Measurements from ENCODE around the gene PTTG1IP.

PTTG1IP gene

DNA sequence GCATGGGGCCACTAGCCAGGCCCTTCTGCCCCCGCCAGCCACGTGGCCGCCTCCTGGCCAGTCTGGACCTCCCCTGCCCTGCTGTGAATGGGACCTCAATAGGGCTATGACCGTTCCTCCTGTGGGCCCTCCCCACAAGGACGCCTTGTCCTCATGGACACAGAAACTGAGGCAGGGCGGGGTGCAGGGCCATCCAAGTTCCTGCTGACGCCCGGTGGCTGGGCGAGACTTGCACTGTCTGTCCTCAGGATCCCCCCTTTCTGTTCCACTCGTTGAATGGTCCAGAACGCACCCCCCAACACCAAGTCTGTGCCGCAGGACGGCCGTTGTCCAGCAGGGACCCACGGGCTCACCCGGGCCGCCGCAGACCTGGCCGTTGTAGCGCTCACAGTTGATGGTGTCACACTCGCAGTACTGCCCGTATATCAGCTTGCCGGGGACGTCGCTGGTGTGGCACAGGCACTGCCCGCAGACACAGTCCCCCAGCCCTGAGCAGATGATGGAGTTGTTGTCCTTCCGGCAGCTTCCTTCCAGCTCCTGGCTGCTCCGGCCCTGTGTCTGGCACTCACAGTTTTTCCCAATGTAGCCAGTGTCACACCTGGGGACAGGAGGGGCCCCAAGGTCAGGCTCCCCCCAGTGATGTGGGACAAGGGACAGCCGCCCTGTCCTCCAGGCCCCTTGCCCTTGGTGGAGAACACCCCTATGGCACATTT, 16.3 kb upstream of the PTTG1IP start:
- H3K27ac ChIP-seq (ENCODE audit: insufficient read depth, low read length, poor library complexity, severe bottlenecking): no peak overlapping the region
- peaks cover 72% of the 10 kb centered on the region for H3K36me3 ChIP-seq (ENCODE audit: control insufficient read depth, insufficient read depth, low read length)
- H3K9me3 ChIP-seq (ENCODE audit: control insufficient read depth, low read length): no peaks in the 10 kb centered on the region
- H3K4me1 ChIP-seq (ENCODE audit: control insufficient read depth, insufficient read depth, low read length, poor library complexity, severe bottlenecking): peaks cover 6% of the 10 kb centered on the region
- no peak overlapping the region for H3K4me3 ChIP-seq (ENCODE audit: insufficient read depth, low read depth, low read length, poor library complexity, severe bottlenecking)
- H3K27me3 ChIP-seq (replicated peaks; ENCODE audit: control insufficient read depth, insufficient read depth, low read length, poor library complexity, severe bottlenecking): no peaks in the 10 kb centered on the region
- no peak for DNase-seq

DNA sequence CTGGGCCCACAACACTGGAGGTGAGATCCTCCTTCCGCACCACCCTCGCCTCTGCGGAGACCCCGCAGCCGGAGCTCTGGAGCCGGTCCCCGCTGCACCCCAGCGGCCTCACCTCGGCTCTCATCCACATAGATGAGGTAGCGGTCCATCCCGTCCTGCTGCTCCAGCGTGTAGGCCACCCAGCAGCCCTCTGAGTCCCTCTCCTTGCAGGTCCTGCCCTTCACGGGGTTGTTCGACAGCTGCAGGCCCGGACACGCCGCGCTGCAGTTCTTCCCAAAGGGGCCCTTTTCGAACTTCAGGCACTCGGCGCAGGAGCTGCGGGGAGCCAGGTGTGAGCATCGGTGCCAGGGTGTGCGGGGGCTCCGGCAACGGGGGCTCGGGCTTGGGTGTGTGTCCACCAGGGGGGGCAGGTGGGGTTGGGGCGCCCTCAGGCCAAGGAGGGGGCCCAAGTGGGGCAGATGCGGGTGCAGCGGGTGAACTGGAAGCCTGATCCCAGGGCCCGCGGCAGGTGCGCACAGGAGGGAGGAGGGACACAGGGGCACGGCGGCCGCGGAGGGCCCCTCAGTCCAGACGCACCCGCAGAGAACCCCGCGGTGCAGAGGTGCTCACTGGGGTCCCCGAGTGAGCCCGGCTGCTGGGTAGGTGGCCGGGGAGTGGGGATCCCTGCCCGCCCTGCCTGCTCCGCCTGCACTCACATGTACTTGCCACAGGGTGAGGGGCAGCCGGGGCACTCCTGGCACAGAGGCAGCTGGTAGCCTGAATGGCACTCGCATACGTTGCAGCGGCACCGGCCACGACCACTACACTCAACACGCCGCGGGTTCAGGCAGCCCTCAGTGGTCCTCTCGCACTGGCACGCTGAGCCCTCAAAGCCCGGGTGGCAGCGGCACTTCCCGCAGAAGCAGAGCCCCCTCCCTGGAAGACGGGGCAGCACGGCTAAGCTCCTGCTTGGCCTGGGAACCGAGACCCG, 15.4 kb upstream of the PTTG1IP start:
- no peak for DNase-seq
- Histone ChIP-seq H3K27me3 (replicated peaks; ENCODE audit: control insufficient read depth, insufficient read depth, low read length, poor library complexity, severe bottlenecking) (no peaks in the 10 kb centered on the region), H3K36me3 (ENCODE audit: control insufficient read depth, insufficient read depth, low read length) (peaks cover 66% of the 10 kb centered on the region), H3K4me3 (ENCODE audit: insufficient read depth, low read depth, low read length, poor library complexity, severe bottlenecking) (no peak overlapping the region), H3K9me3 (ENCODE audit: control insufficient read depth, low read length) (no peaks in the 10 kb centered on the region), H3K27ac (ENCODE audit: insufficient read depth, low read length, poor library complexity, severe bottlenecking) (no peak overlapping the region), H3K4me1 (ENCODE audit: control insufficient read depth, insufficient read depth, low read length, poor library complexity, severe bottlenecking) (peaks cover 6% of the 10 kb centered on the region)

DNA sequence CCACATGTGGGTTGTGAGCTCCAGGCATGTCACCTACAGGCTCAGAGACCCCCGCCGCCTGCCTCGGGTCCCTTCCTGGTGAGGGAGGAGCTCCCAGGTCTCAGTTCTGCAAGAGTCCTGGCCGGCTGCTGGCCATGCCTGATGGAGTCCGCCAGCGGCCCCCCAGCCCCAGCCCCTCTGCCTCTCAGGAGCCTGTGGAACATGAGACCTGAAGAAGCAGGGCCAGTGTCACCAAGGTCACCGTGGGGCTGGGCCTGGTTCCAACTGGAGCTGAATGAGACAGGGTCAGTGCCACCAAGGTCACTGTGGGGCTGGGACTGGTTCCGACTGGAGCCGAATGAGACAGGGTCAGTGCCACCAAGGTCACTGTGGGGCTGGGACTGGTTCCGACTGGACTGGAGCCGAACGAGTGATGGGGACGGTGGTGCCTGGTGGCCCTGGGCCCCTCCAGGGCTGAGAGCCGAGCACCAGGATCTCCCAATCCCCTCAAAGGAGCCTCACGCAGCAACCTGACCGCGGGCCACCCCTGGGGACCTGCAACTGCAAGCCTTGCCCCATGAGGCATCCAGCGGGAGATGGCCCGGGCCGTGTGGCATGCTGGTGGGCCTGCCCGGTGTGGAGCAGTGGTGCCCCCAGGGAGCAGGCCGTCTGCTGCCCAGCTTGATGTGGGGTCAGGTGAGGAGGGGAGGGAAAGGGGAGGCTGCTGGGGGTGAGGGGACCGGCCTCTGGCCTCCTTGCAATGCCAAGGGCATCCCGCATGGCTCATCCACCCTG, 14.5 kb upstream of the PTTG1IP start:
- Histone ChIP-seq H3K27me3 (replicated peaks; ENCODE audit: control insufficient read depth, insufficient read depth, low read length, poor library complexity, severe bottlenecking) (no peaks in the 10 kb centered on the region), H3K36me3 (ENCODE audit: control insufficient read depth, insufficient read depth, low read length) (peaks cover 66% of the 10 kb centered on the region), H3K27ac (ENCODE audit: insufficient read depth, low read length, poor library complexity, severe bottlenecking) (no peak overlapping the region), H3K4me1 (ENCODE audit: control insufficient read depth, insufficient read depth, low read length, poor library complexity, severe bottlenecking) (peaks cover 4% of the 10 kb centered on the region), H3K4me3 (ENCODE audit: insufficient read depth, low read depth, low read length, poor library complexity, severe bottlenecking) (no peak overlapping the region), H3K9me3 (ENCODE audit: control insufficient read depth, low read length) (no peaks in the 10 kb centered on the region)
- DNase-seq: no peak

GRCh38 chr21:44887126-44887806, 13.8 kb upstream of the PTTG1IP start:
- H3K27me3 ChIP-seq (replicated peaks; ENCODE audit: control insufficient read depth, insufficient read depth, low read length, poor library complexity, severe bottlenecking): no peaks in the 10 kb centered on the region
- no peak for DNase-seq

GRCh38 chr21:44886113-44887075, 12.9 kb upstream of the PTTG1IP start:
- peaks cover 9% of the 10 kb centered on the region for H3K4me1 ChIP-seq (ENCODE audit: control insufficient read depth, insufficient read depth, low read length, poor library complexity, severe bottlenecking)
- DNase-seq: no peak
- H3K4me3 ChIP-seq (ENCODE audit: insufficient read depth, low read depth, low read length, poor library complexity, severe bottlenecking): no peak overlapping the region
- H3K27ac ChIP-seq (ENCODE audit: insufficient read depth, low read length, poor library complexity, severe bottlenecking): no peak overlapping the region
- no peaks in the 10 kb centered on the region for H3K27me3 ChIP-seq (replicated peaks; ENCODE audit: control insufficient read depth, insufficient read depth, low read length, poor library complexity, severe bottlenecking)
- peaks cover 60% of the 10 kb centered on the region for H3K36me3 ChIP-seq (ENCODE audit: control insufficient read depth, insufficient read depth, low read length)
- no peaks in the 10 kb centered on the region for H3K9me3 ChIP-seq (ENCODE audit: control insufficient read depth, low read length)

More at GRCh38 chr21:44887126-44887806, 13.8 kb upstream of the PTTG1IP start:
- no peaks in the 10 kb centered on the region for H3K9me3 ChIP-seq (ENCODE audit: control insufficient read depth, low read length)
- no peak overlapping the region for H3K27ac ChIP-seq (ENCODE audit: insufficient read depth, low read length, poor library complexity, severe bottlenecking)
- peaks cover under 1% of the 10 kb centered on the region for H3K4me1 ChIP-seq (ENCODE audit: control insufficient read depth, insufficient read depth, low read length, poor library complexity, severe bottlenecking)
- H3K36me3 ChIP-seq (ENCODE audit: control insufficient read depth, insufficient read depth, low read length): peaks cover 66% of the 10 kb centered on the region
- H3K4me3 ChIP-seq (ENCODE audit: insufficient read depth, low read depth, low read length, poor library complexity, severe bottlenecking): no peak overlapping the region

DNA sequence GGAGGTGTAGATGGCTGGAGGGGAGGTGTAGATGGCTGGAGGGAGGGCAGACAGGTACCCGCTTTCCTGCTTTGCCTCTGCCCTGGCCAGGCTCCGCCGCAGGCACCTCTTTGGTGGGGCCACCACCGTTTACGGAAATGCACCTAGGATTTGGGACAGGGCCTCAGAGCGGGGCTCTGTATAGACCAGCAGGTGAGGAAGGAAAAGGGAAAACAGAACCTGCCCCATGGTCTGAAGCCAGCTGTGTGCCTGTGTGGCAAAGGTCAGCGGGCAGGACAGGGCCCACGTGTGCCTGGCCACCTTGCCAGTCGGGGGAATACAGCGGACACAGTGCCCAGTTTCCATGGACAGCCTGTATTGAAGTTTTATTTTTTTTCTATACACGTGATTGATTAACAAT, 12.1 kb upstream of the PTTG1IP start:
- H3K36me3 ChIP-seq (ENCODE audit: control insufficient read depth, insufficient read depth, low read length): peaks cover 52% of the 10 kb centered on the region

GRCh38 chr21:44884097-44884496, 10.6 kb upstream of the PTTG1IP start:
- no peaks in the 10 kb centered on the region for H3K9me3 ChIP-seq (ENCODE audit: control insufficient read depth, low read length)
- no peak overlapping the region for H3K4me3 ChIP-seq (ENCODE audit: insufficient read depth, low read depth, low read length, poor library complexity, severe bottlenecking)
- peak overlapping the region; percentile 51 for H3K27ac ChIP-seq (ENCODE audit: insufficient read depth, low read length, poor library complexity, severe bottlenecking)
- no peaks in the 10 kb centered on the region for H3K27me3 ChIP-seq (replicated peaks; ENCODE audit: control insufficient read depth, insufficient read depth, low read length, poor library complexity, severe bottlenecking)
- H3K36me3 ChIP-seq (ENCODE audit: control insufficient read depth, insufficient read depth, low read length): peaks cover 37% of the 10 kb centered on the region
- H3K4me1 ChIP-seq (ENCODE audit: control insufficient read depth, insufficient read depth, low read length, poor library complexity, severe bottlenecking): peaks cover 20% of the 10 kb centered on the region
- no peak for DNase-seq

More for the DNA sequence above, 12.1 kb upstream of the PTTG1IP start:
- Histone ChIP-seq H3K9me3 (ENCODE audit: control insufficient read depth, low read length) (no peaks in the 10 kb centered on the region), H3K27ac (ENCODE audit: insufficient read depth, low read length, poor library complexity, severe bottlenecking) (no peak overlapping the region), H3K4me1 (ENCODE audit: control insufficient read depth, insufficient read depth, low read length, poor library complexity, severe bottlenecking) (peaks cover 16% of the 10 kb centered on the region), H3K4me3 (ENCODE audit: insufficient read depth, low read depth, low read length, poor library complexity, severe bottlenecking) (no peak overlapping the region), H3K27me3 (replicated peaks; ENCODE audit: control insufficient read depth, insufficient read depth, low read length, poor library complexity, severe bottlenecking) (no peaks in the 10 kb centered on the region)
- no peak for DNase-seq

DNA sequence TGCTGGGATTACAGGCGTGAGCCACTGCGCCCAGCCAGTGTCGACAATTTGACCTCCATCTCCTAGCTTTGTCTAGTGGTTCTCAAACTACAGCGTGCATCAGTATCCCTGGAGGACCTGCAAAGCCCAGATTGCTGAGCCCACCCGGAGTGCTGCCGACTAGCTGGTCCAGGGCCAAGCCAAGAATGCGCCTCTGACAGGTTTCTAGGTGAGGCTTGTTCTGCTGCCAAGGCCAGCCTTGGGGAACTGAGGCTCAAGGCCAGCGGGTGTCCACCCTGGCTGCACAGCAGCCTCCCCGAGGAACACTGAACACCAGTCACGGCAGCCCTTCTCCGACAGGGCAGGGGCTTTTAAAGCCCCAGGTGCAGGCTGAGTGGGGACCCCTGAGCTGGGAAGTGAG, 9.8 kb upstream of the PTTG1IP start:
- Histone ChIP-seq H3K27me3 (replicated peaks; ENCODE audit: control insufficient read depth, insufficient read depth, low read length, poor library complexity, severe bottlenecking) (no peaks in the 10 kb centered on the region), H3K9me3 (ENCODE audit: control insufficient read depth, low read length) (no peaks in the 10 kb centered on the region), H3K4me1 (ENCODE audit: control insufficient read depth, insufficient read depth, low read length, poor library complexity, severe bottlenecking) (peaks cover 20% of the 10 kb centered on the region), H3K27ac (ENCODE audit: insufficient read depth, low read length, poor library complexity, severe bottlenecking) (no peak overlapping the region), H3K36me3 (ENCODE audit: control insufficient read depth, insufficient read depth, low read length) (peaks cover 28% of the 10 kb centered on the region), H3K4me3 (ENCODE audit: insufficient read depth, low read depth, low read length, poor library complexity, severe bottlenecking) (no peak overlapping the region)
- no peak for DNase-seq

All from effector memory CD4-positive, alpha-beta T cell (primary cell).